Activated T-helper 1 cell treated with anti-CD3 and anti-CD28 coated beads, Interleukin-12 subunit alpha, Interleukin-12 subunit beta, Interleukin-2, Interleukin-4 antibody, amounts not matched to agents 30 ng/mL and 10 ng/mL and 1 ng/mL, durations not matched to agents 14 hours and 24 hours and 36 hours (primary cell): ENCODE results near the gene TRIM50. TPM values are rescaled to one million over a fixed set of nuclear protein-coding genes. Genes with fewer than 3 reads are reported as not detected.
"Not testable (repeated sequence)": the region's sequence is repeated elsewhere in the genome, so short reads cannot be mapped to it uniquely, and the experiment has no call there.

Source experiments
- DNase-seq: peaks from one replicate; pipeline ENCODE4 v3.0.0; 2021; ENCODE audit warnings: low spot score
- H3K27ac Mint-ChIP-seq: one replicate; pipeline ENCODE4 v1.8.0; 2021; ENCODE audit warnings: mild to moderate bottlenecking, mixed read lengths
- H3K27me3 Mint-ChIP-seq: one replicate; pipeline ENCODE4 v1.8.0; 2022; ENCODE audit warnings: mild to moderate bottlenecking, moderate library complexity, mixed read lengths; ENCODE audit not compliant: insufficient read depth
- H3K36me3 Mint-ChIP-seq: one replicate; pipeline ENCODE4 v1.8.0; 2021; ENCODE audit warnings: low read depth, mixed read lengths
- H3K4me1 Mint-ChIP-seq: one replicate; pipeline ENCODE4 v1.8.0; 2021; ENCODE audit warnings: low read depth, mixed read lengths
- H3K4me3 Mint-ChIP-seq: one replicate; pipeline ENCODE4 v1.8.0; 2021; ENCODE audit warnings: mild to moderate bottlenecking, moderate library complexity, mixed read lengths
- H3K9me3 Mint-ChIP-seq: one replicate; pipeline ENCODE4 v1.8.0; 2021; ENCODE audit warnings: mixed read lengths
- intact Hi-C: fragments of 100-400 bp; cut with micrococcal nuclease; formaldehyde crosslinking; loops from one replicate; pipeline ENCODE4 v1.15.1; 2024
- total RNA-seq: library from RNA; stranded (reverse); gene quantifications from 2 replicates; pipeline ENCODE4 v1.2.3, GENCODE V29; 2022

TRIM50 gene
- total RNA-seq, 1 donor from 2014 or later: not detected

DNA sequence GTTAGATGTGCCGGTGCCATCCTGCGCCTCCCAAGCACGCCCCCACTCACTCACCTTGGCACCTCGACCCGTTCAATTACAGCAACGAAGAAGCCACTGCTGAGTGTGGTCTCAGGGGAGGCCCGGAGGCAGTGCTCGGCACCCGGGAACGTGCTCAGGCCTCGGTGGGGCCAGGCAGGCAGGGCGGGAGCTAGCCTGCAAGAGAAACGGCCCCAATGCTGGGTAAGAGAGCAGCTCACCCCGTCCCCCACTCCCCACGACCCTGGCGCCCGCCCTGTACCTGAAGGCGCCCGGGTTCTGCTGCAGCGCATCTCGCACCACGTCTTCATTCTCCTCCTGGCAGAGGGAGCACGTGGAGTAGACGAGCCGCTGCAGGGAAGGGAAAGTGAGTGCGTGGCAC lies 24.3 kb downstream of the TRIM50 start:
- H3K4me1 Mint-ChIP-seq: peaks cover 24% of the 10 kb centered on the region
- H3K36me3 Mint-ChIP-seq: peaks cover 26% of the 10 kb centered on the region
- H3K27me3 Mint-ChIP-seq: no peaks in the 10 kb centered on the region
- intact Hi-C loops: no loop called here
- H3K27ac Mint-ChIP-seq: no peak overlapping the region
- no peaks in the 10 kb centered on the region for H3K9me3 Mint-ChIP-seq
- DNase-seq: no peak
- H3K4me3 Mint-ChIP-seq: no peak overlapping the region

DNA sequence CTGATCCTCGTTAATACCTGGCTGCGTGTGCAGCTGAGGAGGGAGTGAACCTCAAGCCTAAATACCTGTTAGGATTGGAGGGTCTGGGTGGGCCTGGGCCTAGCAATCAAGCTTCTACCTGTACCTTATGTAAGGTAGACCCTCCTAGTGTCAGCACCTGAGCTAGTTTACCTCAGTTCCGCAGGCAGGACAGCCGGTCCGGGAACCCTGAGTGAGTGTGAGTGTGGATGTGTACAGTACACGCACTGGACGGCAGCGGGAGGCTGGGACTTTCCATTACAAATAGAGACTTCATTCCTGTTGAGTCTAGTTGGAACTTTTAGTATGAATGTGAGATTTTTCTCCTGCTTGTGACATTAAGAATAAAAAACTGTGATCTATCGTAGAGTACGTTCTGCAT lies 25.0 kb downstream of the TRIM50 start:
- intact Hi-C loops, H3K27me3 Mint-ChIP-seq, H3K9me3 Mint-ChIP-seq, H3K4me3 Mint-ChIP-seq, DNase-seq, H3K27ac Mint-ChIP-seq: not testable (repeated sequence)
- peaks cover 18% of the 10 kb centered on the region for H3K4me1 Mint-ChIP-seq
- H3K36me3 Mint-ChIP-seq: peaks cover 26% of the 10 kb centered on the region

DNA sequence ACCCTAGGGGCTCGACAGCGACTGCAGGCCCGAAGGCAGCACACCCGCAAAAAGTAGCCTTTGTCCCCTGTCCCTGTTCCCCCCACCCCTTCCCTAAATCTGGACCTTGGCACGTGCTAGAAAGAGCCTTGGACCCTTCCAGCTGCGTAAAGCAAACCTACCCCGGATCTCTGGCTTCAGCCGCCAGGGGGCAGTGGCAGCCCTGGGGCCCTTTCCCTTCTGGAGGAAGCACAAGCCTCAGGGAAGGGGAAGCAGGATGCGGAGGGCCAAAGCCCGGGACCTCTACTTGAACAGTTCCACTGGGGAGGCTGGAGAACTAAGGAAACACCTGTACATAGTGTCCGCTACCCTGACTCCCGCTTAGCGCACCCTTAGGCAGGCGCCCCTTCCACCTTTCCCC lies 26.8 kb downstream of the TRIM50 start:
- H3K27ac Mint-ChIP-seq, intact Hi-C loops, DNase-seq, H3K4me3 Mint-ChIP-seq, H3K4me1 Mint-ChIP-seq, H3K9me3 Mint-ChIP-seq, H3K27me3 Mint-ChIP-seq: not testable (repeated sequence)
- peaks cover 13% of the 10 kb centered on the region for H3K36me3 Mint-ChIP-seq

DNA sequence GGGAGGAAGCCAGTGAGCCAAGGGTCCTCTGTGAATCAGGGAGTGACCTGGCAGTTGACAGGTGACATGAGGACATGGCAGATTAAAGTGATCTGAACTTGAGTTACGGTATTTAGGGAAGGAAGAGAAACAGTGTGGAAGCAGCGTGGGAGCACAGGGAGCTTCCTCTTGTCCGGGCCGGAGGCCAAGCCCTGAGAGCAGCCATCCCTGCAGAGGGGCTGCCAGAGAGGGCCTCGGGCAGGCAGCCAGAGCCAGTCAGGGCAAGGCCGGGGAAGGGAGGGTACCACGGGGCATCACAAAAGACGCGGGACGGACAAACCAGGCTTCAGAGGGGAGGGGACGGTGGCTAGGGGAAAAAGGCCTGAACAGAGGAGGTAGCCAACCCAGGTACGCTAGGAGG lies 28.1 kb downstream of the TRIM50 start:
- H3K27ac Mint-ChIP-seq, H3K27me3 Mint-ChIP-seq, H3K36me3 Mint-ChIP-seq, intact Hi-C loops, DNase-seq, H3K4me1 Mint-ChIP-seq, H3K4me3 Mint-ChIP-seq, H3K9me3 Mint-ChIP-seq: not testable (repeated sequence)

DNA sequence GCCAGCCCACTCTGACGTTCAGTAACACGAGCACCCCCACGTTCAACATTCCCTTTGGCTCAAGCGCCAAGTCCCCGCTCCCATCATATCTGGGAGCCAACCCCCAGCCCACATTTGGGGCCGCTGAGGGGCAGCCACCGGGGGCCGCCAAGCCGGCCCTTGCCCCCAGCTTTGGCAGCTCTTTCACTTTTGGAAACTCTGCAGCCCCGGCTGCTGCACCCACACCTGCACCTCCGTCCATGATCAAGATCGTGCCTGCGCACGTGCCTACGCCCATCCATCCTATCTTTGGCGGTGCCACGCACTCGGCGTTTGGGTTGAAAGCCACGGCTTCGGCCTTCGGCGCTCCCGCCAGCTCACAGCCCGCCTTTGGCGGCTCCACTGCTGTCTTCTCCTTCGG lies 30.2 kb downstream of the TRIM50 start:
- H3K4me3 Mint-ChIP-seq, H3K27me3 Mint-ChIP-seq, DNase-seq, H3K4me1 Mint-ChIP-seq, H3K27ac Mint-ChIP-seq, intact Hi-C loops, H3K9me3 Mint-ChIP-seq, H3K36me3 Mint-ChIP-seq: not testable (repeated sequence)

DNA sequence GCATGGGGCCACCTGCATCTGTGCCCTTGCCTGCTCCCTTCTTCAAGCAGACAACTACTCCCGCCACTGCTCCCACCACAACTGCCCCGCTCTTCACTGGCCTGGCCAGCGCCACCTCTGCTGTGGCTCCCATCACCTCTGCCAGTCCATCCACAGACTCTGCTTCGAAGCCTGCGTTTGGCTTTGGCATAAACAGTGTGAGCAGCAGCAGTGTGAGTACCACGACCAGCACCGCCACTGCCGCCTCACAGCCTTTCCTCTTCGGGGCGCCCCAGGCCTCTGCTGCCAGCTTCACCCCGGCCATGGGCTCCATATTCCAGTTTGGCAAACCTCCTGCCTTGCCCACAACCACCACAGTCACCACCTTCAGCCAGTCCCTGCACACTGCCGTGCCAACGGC lies 30.6 kb downstream of the TRIM50 start:
- H3K27ac Mint-ChIP-seq, H3K4me1 Mint-ChIP-seq, DNase-seq, intact Hi-C loops, H3K4me3 Mint-ChIP-seq, H3K36me3 Mint-ChIP-seq, H3K27me3 Mint-ChIP-seq, H3K9me3 Mint-ChIP-seq: not testable (repeated sequence)

DNA sequence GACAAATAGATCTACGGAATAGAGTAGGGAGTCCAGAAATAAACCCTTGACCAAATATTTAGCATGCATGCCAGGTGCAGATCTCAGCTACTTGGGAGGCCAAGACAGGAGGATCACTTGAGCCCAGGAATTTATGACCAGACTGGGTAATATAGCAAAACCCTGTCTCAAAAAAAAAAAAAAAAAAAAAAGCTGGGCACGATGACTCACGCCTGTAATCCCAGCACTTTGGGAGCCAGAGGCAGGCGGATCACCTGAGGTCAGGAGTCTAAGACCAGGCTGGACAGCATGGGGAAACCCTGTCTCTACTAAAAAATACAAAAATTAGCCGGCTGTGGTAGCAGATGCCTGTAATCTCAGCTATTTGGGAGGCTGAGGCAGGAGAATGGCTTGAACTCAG lies 50.7 kb downstream of the TRIM50 start:
- not testable (repeated sequence) for H3K27ac Mint-ChIP-seq, H3K27me3 Mint-ChIP-seq

DNA sequence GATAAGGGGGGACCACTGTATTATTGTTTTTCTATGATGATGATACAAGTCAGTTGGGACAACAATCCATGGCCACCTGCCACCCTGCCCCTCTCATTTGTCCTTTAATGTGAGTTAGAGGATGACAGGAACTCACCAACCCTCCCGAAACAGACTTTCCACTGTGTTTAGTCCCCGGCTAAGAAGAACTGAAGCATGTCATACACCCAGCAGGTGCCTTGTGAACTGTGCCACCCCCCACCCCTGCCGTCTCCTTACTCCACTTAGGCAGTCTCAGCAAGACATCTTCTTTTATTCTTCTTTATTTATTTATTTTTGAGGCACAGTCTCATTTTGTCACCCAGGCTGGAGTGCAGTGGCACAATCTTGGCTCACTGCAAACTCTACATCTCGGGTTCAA lies 60.1 kb downstream of the TRIM50 start:
- H3K27ac Mint-ChIP-seq, H3K27me3 Mint-ChIP-seq, H3K36me3 Mint-ChIP-seq, intact Hi-C loops, H3K4me3 Mint-ChIP-seq, H3K4me1 Mint-ChIP-seq, H3K9me3 Mint-ChIP-seq, DNase-seq: not testable (repeated sequence)

More for the DNA sequence above, 50.7 kb downstream of the TRIM50 start:
- H3K9me3 Mint-ChIP-seq, DNase-seq, H3K4me3 Mint-ChIP-seq, intact Hi-C loops, H3K36me3 Mint-ChIP-seq, H3K4me1 Mint-ChIP-seq: not testable (repeated sequence)

DNA sequence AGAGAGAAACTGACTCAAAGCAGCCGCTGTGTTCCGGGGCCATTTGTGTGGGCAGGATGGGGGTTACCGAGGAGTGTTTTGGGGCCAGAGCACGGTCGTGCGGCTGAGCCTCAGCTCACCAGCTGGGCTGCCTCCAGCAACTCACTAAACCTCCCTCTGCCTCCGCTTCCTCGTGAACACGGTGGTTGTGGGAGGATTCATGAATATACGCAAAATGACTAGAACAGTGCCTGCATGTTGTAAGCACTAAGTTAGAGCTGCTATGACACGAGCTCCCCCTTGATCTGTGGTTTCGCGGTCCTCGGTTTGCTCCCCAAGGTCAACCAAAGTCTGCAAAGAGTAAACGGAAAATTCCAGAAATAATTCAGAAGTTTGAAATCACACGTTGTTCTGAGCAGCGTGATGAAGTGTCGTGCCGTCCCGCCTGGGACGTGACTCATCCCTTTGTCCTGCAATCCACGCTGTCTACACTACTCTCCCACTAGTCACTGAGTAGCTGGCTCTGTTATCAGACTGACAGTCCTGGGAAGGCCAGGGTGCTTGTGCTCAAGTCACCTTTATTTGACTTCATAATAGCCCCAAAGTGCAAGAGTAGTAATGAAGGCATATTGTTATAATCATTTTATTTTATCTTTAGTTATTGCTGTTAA lies 61.0 kb downstream of the TRIM50 start:
- H3K9me3 Mint-ChIP-seq, H3K4me1 Mint-ChIP-seq, intact Hi-C loops, H3K36me3 Mint-ChIP-seq, H3K27me3 Mint-ChIP-seq, H3K4me3 Mint-ChIP-seq, H3K27ac Mint-ChIP-seq, DNase-seq: not testable (repeated sequence)

Other genes with a start within 250 kb of the TRIM50 start
- not detected in 2 replicates for gene SPDYE9, start 242.0 kb downstream of the TRIM50 start, total RNA-seq
- 70.3 and 74.8 TPM in 2 replicates for gene NSUN5, start 19.3 kb downstream of the TRIM50 start, total RNA-seq
- gene FKBP6, start 79 bp upstream of the TRIM50 start, total RNA-seq: not detected in 2 replicates
- gene FZD9, start 105.7 kb upstream of the TRIM50 start, total RNA-seq: 0.54 and 0.67 TPM in 2 replicates
- gene BAZ1B, start 194.2 kb upstream of the TRIM50 start, total RNA-seq: 110 and 111 TPM in 2 replicates
- gene BCL7B, start 229.6 kb upstream of the TRIM50 start, total RNA-seq: 80.6 and 86.0 TPM in 2 replicates